Vagina (tissue), 2 donors: ENCODE measurements around the gene EMID1. TPM values are rescaled to one million over a fixed set of nuclear protein-coding genes. Genes with fewer than 3 reads are reported as not detected.

Source experiments
- DNase-seq, 2 donors: peaks; one replicate each; pipeline ENCODE4 v3.0.0-alpha.2; 2017; ENCODE audit errors: extremely low spot score in 2 of 2
- H3K27ac ChIP-seq: fragments of 200-600 bp; sonication (generic); one replicate; pipeline ENCODE4 v1.5.1; 2019
- H3K27me3 ChIP-seq: fragments of 200-600 bp; sonication (generic); one replicate; pipeline ENCODE4 v1.5.1; 2019
- H3K36me3 ChIP-seq, 2 donors: fragments of 200-600 bp; sonication (generic); one replicate each; pipeline ENCODE4 v1.5.1; 2017 to 2019
- H3K4me1 ChIP-seq: fragments of 200-600 bp; sonication (generic); one replicate; pipeline ENCODE4 v1.5.1; 2019
- H3K4me3 ChIP-seq, 2 donors: fragments of 200-600 bp; sonication (generic); 1 replicate in 1 of 2; 2 replicates in 1 of 2; pipeline ENCODE4 v1.5.1; 2016 to 2019
- H3K9me3 ChIP-seq: fragments of 200-600 bp; sonication (generic); one replicate; pipeline ENCODE4 v1.5.1; 2019
- CTCF ChIP-seq, 3 experiments: fragments of 450-650 bp in 2 of 3; fragments of 200-600 bp in 1 of 3; sonication (generic) in 1 of 3; IDR thresholded peaks; one replicate each; pipeline ENCODE4 v1.5.1; 2017 to 2019; ENCODE audit warnings: antibody characterized with exemption in 3 of 3, mild to moderate bottlenecking in 2 of 3, moderate library complexity in 2 of 3
- POLR2A ChIP-seq, 2 donors: fragments of 450-650 bp; IDR thresholded peaks; one replicate each; pipeline ENCODE4 v1.6.1; 2017; ENCODE audit warnings: antibody characterized with exemption in 2 of 2, mild to moderate bottlenecking in 2 of 2, moderate library complexity in 2 of 2
- POLR2AphosphoS5 ChIP-seq, 2 donors: sonication (generic); formaldehyde crosslinking; IDR thresholded peaks; one replicate each; pipeline ENCODE4 v1.9.0; 2017; ENCODE audit warnings: antibody characterized with exemption in 2 of 2, mild to moderate bottlenecking in 2 of 2, low read depth in 1 of 2; ENCODE audit not compliant: insufficient read depth in 1 of 2
- intact Hi-C: fragments of 100-400 bp; cut with DNase I; formaldehyde crosslinking; loops from one replicate; pipeline ENCODE4 v1.15.1; 2023
- total RNA-seq: library from RNA; depleted of rRNA; stranded (reverse); fragments of >200 nt; gene quantifications from one replicate; pipeline ENCODE4 v1.2.3, GENCODE V29; 2016

The EMID1 gene
- total RNA-seq, 1 donor from 2014 or later = 2.5 TPM

- Histone ChIP-seq H3K36me3 (peaks cover 0 to 27% of the 10 kb centered on the region in 2 donors), H3K27ac (peak overlapping the region; percentile 99), H3K4me1 (peaks cover 74% of the 10 kb centered on the region), H3K4me3 (peak overlapping the region; percentile 86 to 95), H3K9me3 (no peaks in the 10 kb centered on the region), H3K27me3 (no peaks in the 10 kb centered on the region)
- intact Hi-C loops = no loop called here
- no peak for DNase-seq
- TF ChIP-seq CTCF (IDR thresholded peaks at IDR 0.05) (no peak), POLR2AphosphoS5 (IDR thresholded peaks at IDR 0.05; ENCODE audit: insufficient read depth in 1 of 2, low read depth in 1 of 2) (no peak), POLR2A (IDR thresholded peaks at IDR 0.05) (no peak)
Measured at GRCh38 chr22:29269230-29269604, 63.5 kb downstream of the EMID1 start.

GRCh38 chr22:29269731-29270474 is 64.2 kb downstream of the EMID1 start:
- Histone ChIP-seq H3K4me3 (peak overlapping the region; percentile 86 to 95), H3K27ac (peak overlapping the region; percentile 99), H3K9me3 (no peaks in the 10 kb centered on the region), H3K4me1 (peaks cover 81% of the 10 kb centered on the region), H3K27me3 (no peaks in the 10 kb centered on the region), H3K36me3 (peaks cover 0 to 27% of the 10 kb centered on the region in 2 donors)
- intact Hi-C loops = no loop called here
- DNase-seq = no peak
- TF ChIP-seq POLR2A (IDR thresholded peaks at IDR 0.05) (no peak), POLR2AphosphoS5 (IDR thresholded peaks at IDR 0.05; ENCODE audit: insufficient read depth in 1 of 2, low read depth in 1 of 2) (no peak), CTCF (IDR thresholded peaks at IDR 0.05) (no peak)

- TF ChIP-seq POLR2AphosphoS5 (IDR thresholded peaks at IDR 0.05; ENCODE audit: insufficient read depth in 1 of 2, low read depth in 1 of 2) (no peak), CTCF (IDR thresholded peaks at IDR 0.05) (no peak), POLR2A (IDR thresholded peaks at IDR 0.05) (no peak)
- Histone ChIP-seq H3K4me1 (peaks cover 86% of the 10 kb centered on the region), H3K9me3 (no peaks in the 10 kb centered on the region), H3K36me3 (peaks cover 0 to 24% of the 10 kb centered on the region in 2 donors), H3K27ac (peak overlapping the region; percentile 99), H3K4me3 (peak overlapping the region; percentile 86 to 95), H3K27me3 (no peaks in the 10 kb centered on the region)
- intact Hi-C loops = no loop called here
- no peak for DNase-seq
Measured at GRCh38 chr22:29270475-29271271, 65.0 kb downstream of the EMID1 start.

GRCh38 chr22:29272624-29273023 is 66.9 kb downstream of the EMID1 start:
- Histone ChIP-seq H3K27me3 (no peaks in the 10 kb centered on the region), H3K4me1 (peaks cover 87% of the 10 kb centered on the region), H3K27ac (no peak overlapping the region), H3K9me3 (no peaks in the 10 kb centered on the region), H3K4me3 (no peak overlapping the region), H3K36me3 (peaks cover 0 to 42% of the 10 kb centered on the region in 2 donors)
- intact Hi-C loops = no loop called here
- TF ChIP-seq POLR2AphosphoS5 (IDR thresholded peaks at IDR 0.05; ENCODE audit: insufficient read depth in 1 of 2, low read depth in 1 of 2) (no peak), CTCF (IDR thresholded peaks at IDR 0.05) (no peak), POLR2A (IDR thresholded peaks at IDR 0.05) (no peak)
- no peak for DNase-seq
